SK-N-SH treated with all-trans-retinoic acid at 6 μM for 48 hours (cell line): ENCODE results near the gene ZFYVE27.

Experiments
- ATAC-seq: fragments of 200-7000 bp; cut with Tn5 transposase; 3 replicates; pipeline ENCODE4 v1.9.1; 2020; ENCODE audit warnings: mild to moderate bottlenecking, moderate library complexity
- ARNTL ChIP-seq: fragments of 450-650 bp; formaldehyde crosslinking; IDR thresholded peaks from 2 replicates; pipeline ENCODE4 v1.5.0; 2020; ENCODE audit warnings: low read depth, mild to moderate bottlenecking, moderate library complexity, borderline replicate concordance
- BACH2 ChIP-seq: fragments of 250-450 bp; sonication (Bioruptor Pico); IDR thresholded peaks from 2 replicates; pipeline ENCODE4 v1.9.0; 2021; ENCODE audit warnings: mild to moderate bottlenecking, borderline replicate concordance
- CSDC2 ChIP-seq: fragments of 250-450 bp; sonication (Bioruptor Pico); IDR thresholded peaks from 2 replicates; pipeline ENCODE4 v1.5.0; 2020; ENCODE audit warnings: mild to moderate bottlenecking, moderate library complexity
- ESRRG ChIP-seq: fragments of 250-450 bp; sonication (Bioruptor Pico); IDR thresholded peaks from 2 replicates; pipeline ENCODE4 v1.6.1; 2021; ENCODE audit warnings: mild to moderate bottlenecking
- GLIS3 ChIP-seq: fragments of 250-450 bp; sonication (Bioruptor Pico); IDR thresholded peaks from 2 replicates; pipeline ENCODE4 v1.5.0; 2020; ENCODE audit warnings: mild to moderate bottlenecking, moderate library complexity
- OSR1 ChIP-seq: fragments of 250-450 bp; sonication (Bioruptor Pico); IDR thresholded peaks from 2 replicates; pipeline ENCODE4 v1.8.0; 2022; ENCODE audit warnings: moderate library complexity, mild to moderate bottlenecking, inconsistent platforms
- POU6F1 ChIP-seq: fragments of 250-450 bp; sonication (Bioruptor Pico); IDR thresholded peaks from 2 replicates; pipeline ENCODE4 v1.8.0; 2021; ENCODE audit warnings: low read depth, mild to moderate bottlenecking, moderate library complexity, borderline replicate concordance
- PPARA ChIP-seq: fragments of 250-450 bp; sonication (Bioruptor Pico); IDR thresholded peaks from 2 replicates; pipeline ENCODE4 v1.5.0; 2020; ENCODE audit warnings: mild to moderate bottlenecking, borderline replicate concordance
- RARB ChIP-seq: fragments of 250-450 bp; sonication (Bioruptor Pico); IDR thresholded peaks from 2 replicates; pipeline ENCODE4 v1.8.0; 2021; ENCODE audit warnings: mild to moderate bottlenecking, moderate library complexity
- SNAI2 ChIP-seq: fragments of 250-450 bp; sonication (Bioruptor Pico); IDR thresholded peaks from 2 replicates; pipeline ENCODE4 v1.5.0; 2020; ENCODE audit warnings: mild to moderate bottlenecking, moderate library complexity
- TCF4 ChIP-seq: fragments of 250-450 bp; sonication (Bioruptor Pico); IDR thresholded peaks from 2 replicates; pipeline ENCODE4 v1.8.0; 2021; ENCODE audit warnings: mild to moderate bottlenecking, moderate library complexity, borderline replicate concordance
- TOX ChIP-seq: fragments of 250-450 bp; sonication (Bioruptor Pico); IDR thresholded peaks from 2 replicates; pipeline ENCODE4 v1.8.0; 2021; ENCODE audit warnings: mild to moderate bottlenecking, moderate library complexity, borderline replicate concordance
- ZC3H10 ChIP-seq: fragments of 250-450 bp; sonication (Bioruptor Pico); IDR thresholded peaks from 2 replicates; pipeline ENCODE4 v1.5.1; 2021; ENCODE audit warnings: mild to moderate bottlenecking, moderate library complexity
- ZFP3 ChIP-seq: fragments of 250-450 bp; sonication (Bioruptor Pico); IDR thresholded peaks from 2 replicates; pipeline ENCODE4 v1.5.0; 2020; ENCODE audit warnings: mild to moderate bottlenecking, moderate library complexity
- ZFP30 ChIP-seq: fragments of 450-650 bp; formaldehyde crosslinking; IDR thresholded peaks from 2 replicates; pipeline ENCODE4 v1.5.0; 2022; ENCODE audit warnings: mild to moderate bottlenecking, moderate library complexity
- ZNF565 ChIP-seq: fragments of 450-650 bp; formaldehyde crosslinking; conservative IDR thresholded peaks from 2 replicates; pipeline ENCODE4 v1.5.0; 2020; ENCODE audit warnings: low read depth, mild to moderate bottlenecking, moderate library complexity
- ZNF70 ChIP-seq: fragments of 450-650 bp; formaldehyde crosslinking; IDR thresholded peaks from 2 replicates; pipeline ENCODE4 v1.5.0; 2020; ENCODE audit warnings: mild to moderate bottlenecking, moderate library complexity
- ZNF8 ChIP-seq: fragments of 450-650 bp; formaldehyde crosslinking; IDR thresholded peaks from 2 replicates; pipeline ENCODE4 v1.5.0; 2020; ENCODE audit warnings: mild to moderate bottlenecking, moderate library complexity
- TF ChIP-seq, protein P1 (sequence below): fragments of 250-450 bp; sonication (Bioruptor Pico); IDR thresholded peaks from 2 replicates; pipeline ENCODE4 v1.5.1; 2021; ENCODE audit warnings: mild to moderate bottlenecking, moderate library complexity
- TF ChIP-seq, protein P2 (sequence below): fragments of 250-450 bp; sonication (Bioruptor Pico); IDR thresholded peaks from 2 replicates; pipeline ENCODE4 v1.8.0; 2020; ENCODE audit warnings: mild to moderate bottlenecking, moderate library complexity, borderline replicate concordance
- TF ChIP-seq, protein P3 (sequence below): fragments of 250-450 bp; sonication (Bioruptor Pico); IDR thresholded peaks from 2 replicates; pipeline ENCODE4 v1.5.0; 2020; ENCODE audit warnings: mild to moderate bottlenecking, moderate library complexity
- TF ChIP-seq, protein P4 (sequence below): fragments of 250-450 bp; sonication (Bioruptor Pico); IDR thresholded peaks from 2 replicates; pipeline ENCODE4 v1.5.1; 2020; ENCODE audit warnings: low read depth, mild to moderate bottlenecking, moderate library complexity

The ZFYVE27 gene

DNA sequence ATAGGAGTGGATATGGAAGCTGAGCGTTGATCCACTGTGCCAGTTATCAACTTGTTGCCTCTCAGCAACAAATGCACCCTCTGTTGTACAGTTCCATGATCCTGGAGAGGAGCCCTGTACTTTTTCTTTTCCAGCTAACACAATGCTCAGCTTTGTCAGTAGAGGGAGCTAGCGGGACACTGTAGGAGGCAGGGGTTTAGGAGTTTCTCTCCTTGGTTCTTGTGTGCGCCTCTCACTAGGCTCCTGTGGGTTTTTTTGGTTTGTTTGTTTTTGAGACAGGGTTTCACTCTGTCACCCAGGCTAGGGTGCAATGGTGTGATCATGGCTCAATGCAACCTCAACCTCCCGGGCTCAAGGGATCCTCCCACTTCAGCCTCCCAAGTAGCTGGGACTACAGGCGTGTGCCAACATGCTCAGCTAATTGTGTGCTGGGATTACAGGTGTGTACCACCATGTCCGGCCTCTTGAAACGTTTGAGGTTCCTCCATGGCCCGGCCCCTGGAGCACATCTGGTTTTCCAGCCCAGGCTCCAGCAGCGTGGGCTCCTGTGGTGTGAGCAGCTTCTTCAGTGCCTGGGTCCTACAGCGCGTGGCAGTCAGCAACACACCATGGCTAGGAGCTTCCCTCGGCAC lies 35.4 kb upstream of the ZFYVE27 start:
- TF ChIP-seq ARNTL (CRISPR knock-in tag): no peak
- TF ChIP-seq ZNF70: no peak
- TF ChIP-seq ZNF565 (CRISPR knock-in tag): no peak
- no peak for TF ChIP-seq BACH2 (CRISPR knock-in tag)
- TF ChIP-seq TOX (CRISPR knock-in tag): no peak
- TF ChIP-seq ESRRG: no peak
- no peak for TF ChIP-seq TCF4 (CRISPR knock-in tag)
- TF ChIP-seq, protein P1, sequence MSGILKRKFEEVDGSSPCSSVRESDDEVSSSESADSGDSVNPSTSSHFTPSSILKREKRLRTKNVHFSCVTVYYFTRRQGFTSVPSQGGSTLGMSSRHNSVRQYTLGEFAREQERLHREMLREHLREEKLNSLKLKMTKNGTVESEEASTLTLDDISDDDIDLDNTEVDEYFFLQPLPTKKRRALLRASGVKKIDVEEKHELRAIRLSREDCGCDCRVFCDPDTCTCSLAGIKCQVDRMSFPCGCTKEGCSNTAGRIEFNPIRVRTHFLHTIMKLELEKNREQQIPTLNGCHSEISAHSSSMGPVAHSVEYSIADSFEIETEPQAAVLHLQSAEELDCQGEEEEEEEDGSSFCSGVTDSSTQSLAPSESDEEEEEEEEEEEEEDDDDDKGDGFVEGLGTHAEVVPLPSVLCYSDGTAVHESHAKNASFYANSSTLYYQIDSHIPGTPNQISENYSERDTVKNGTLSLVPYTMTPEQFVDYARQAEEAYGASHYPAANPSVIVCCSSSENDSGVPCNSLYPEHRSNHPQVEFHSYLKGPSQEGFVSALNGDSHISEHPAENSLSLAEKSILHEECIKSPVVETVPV (CRISPR knock-in tag): no peak
- peak; percentile 99 for ATAC-seq

- no peak for ATAC-seq
- TF ChIP-seq ZNF565 (CRISPR knock-in tag) (no peak), ZC3H10 (no peak)
- TF ChIP-seq, protein P1 (CRISPR knock-in tag): no peak
Observed at GRCh38 chr10:97703398-97704067, 33.4 kb upstream of the ZFYVE27 start.

- ATAC-seq: no peak
- no peak for TF ChIP-seq POU6F1 (CRISPR knock-in tag)
- no peak for TF ChIP-seq ZC3H10
- TF ChIP-seq CSDC2: no peak
- TF ChIP-seq, protein P2, sequence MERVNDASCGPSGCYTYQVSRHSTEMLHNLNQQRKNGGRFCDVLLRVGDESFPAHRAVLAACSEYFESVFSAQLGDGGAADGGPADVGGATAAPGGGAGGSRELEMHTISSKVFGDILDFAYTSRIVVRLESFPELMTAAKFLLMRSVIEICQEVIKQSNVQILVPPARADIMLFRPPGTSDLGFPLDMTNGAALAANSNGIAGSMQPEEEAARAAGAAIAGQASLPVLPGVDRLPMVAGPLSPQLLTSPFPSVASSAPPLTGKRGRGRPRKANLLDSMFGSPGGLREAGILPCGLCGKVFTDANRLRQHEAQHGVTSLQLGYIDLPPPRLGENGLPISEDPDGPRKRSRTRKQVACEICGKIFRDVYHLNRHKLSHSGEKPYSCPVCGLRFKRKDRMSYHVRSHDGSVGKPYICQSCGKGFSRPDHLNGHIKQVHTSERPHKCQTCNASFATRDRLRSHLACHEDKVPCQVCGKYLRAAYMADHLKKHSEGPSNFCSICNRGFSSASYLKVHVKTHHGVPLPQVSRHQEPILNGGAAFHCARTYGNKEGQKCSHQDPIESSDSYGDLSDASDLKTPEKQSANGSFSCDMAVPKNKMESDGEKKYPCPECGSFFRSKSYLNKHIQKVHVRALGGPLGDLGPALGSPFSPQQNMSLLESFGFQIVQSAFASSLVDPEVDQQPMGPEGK (CRISPR knock-in tag): no peak
- TF ChIP-seq TCF4 (CRISPR knock-in tag): no peak
- no peak for TF ChIP-seq RARB (CRISPR knock-in tag)
- TF ChIP-seq PPARA (CRISPR knock-in tag): no peak
- TF ChIP-seq TOX (CRISPR knock-in tag): no peak
- TF ChIP-seq, protein P3, sequence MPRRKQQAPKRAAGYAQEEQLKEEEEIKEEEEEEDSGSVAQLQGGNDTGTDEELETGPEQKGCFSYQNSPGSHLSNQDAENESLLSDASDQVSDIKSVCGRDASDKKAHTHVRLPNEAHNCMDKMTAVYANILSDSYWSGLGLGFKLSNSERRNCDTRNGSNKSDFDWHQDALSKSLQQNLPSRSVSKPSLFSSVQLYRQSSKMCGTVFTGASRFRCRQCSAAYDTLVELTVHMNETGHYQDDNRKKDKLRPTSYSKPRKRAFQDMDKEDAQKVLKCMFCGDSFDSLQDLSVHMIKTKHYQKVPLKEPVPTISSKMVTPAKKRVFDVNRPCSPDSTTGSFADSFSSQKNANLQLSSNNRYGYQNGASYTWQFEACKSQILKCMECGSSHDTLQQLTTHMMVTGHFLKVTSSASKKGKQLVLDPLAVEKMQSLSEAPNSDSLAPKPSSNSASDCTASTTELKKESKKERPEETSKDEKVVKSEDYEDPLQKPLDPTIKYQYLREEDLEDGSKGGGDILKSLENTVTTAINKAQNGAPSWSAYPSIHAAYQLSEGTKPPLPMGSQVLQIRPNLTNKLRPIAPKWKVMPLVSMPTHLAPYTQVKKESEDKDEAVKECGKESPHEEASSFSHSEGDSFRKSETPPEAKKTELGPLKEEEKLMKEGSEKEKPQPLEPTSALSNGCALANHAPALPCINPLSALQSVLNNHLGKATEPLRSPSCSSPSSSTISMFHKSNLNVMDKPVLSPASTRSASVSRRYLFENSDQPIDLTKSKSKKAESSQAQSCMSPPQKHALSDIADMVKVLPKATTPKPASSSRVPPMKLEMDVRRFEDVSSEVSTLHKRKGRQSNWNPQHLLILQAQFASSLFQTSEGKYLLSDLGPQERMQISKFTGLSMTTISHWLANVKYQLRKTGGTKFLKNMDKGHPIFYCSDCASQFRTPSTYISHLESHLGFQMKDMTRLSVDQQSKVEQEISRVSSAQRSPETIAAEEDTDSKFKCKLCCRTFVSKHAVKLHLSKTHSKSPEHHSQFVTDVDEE (CRISPR knock-in tag): no peak
- no peak for TF ChIP-seq ZNF8
- TF ChIP-seq BACH2 (CRISPR knock-in tag): no peak
- TF ChIP-seq, protein P1 (CRISPR knock-in tag): no peak
- no peak for TF ChIP-seq ZFP30 (CRISPR knock-in tag)
- no peak for TF ChIP-seq ESRRG
- TF ChIP-seq, protein P4, sequence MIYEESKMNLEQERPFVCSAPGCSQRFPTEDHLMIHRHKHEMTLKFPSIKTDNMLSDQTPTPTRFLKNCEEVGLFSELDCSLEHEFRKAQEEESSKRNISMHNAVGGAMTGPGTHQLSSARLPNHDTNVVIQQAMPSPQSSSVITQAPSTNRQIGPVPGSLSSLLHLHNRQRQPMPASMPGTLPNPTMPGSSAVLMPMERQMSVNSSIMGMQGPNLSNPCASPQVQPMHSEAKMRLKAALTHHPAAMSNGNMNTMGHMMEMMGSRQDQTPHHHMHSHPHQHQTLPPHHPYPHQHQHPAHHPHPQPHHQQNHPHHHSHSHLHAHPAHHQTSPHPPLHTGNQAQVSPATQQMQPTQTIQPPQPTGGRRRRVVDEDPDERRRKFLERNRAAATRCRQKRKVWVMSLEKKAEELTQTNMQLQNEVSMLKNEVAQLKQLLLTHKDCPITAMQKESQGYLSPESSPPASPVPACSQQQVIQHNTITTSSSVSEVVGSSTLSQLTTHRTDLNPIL (CRISPR knock-in tag): no peak
- TF ChIP-seq OSR1 (CRISPR knock-in tag): no peak
- no peak for TF ChIP-seq GLIS3 (CRISPR knock-in tag)
- no peak for TF ChIP-seq ZFP3
- no peak for TF ChIP-seq SNAI2 (CRISPR knock-in tag)
- no peak for TF ChIP-seq ZNF70
Observed at GRCh38 chr10:97704341-97704740, 32.6 kb upstream of the ZFYVE27 start.
